Coronary artery (tissue), 2 donors: Measurements from ENCODE around the gene GZMB.

Experiments used
- DNase-seq: peaks from one replicate; pipeline ENCODE4 v3.0.0-alpha.2; 2017; ENCODE audit warnings: low spot score
- H3K27ac ChIP-seq, 2 donors: fragments of 200-600 bp; sonication (generic); one replicate each; pipeline ENCODE4 v1.5.1; 2016 to 2019
- H3K4me3 ChIP-seq: fragments of 200-600 bp; sonication (generic); 2 replicates; pipeline ENCODE4 v1.5.1; 2016; ENCODE audit warnings: mild to moderate bottlenecking, moderate library complexity
- CTCF ChIP-seq: fragments of 200-600 bp; sonication (generic); IDR thresholded peaks from one replicate; pipeline ENCODE4 v1.5.1; 2019; ENCODE audit warnings: antibody characterized with exemption

Gene GZMB

GRCh38 chr14:24609655-24610344 is 24.2 kb downstream of the GZMB start, which contains the start of gene GZMH:
Gene GZMH (minus strand): TSS chr14:24609685. CDS start chr14:24609613, 72 bp downstream.
- TF ChIP-seq CTCF, result no peak
- no peak within 1 kb of the TSS for H3K4me3 ChIP-seq
- no peak for DNase-seq
- no peak within 1 kb of the TSS for H3K27ac ChIP-seq

- Histone ChIP-seq H3K4me3 (no peak overlapping the region), H3K27ac (no peak overlapping the region)
- no peak for TF ChIP-seq CTCF
- no peak for DNase-seq
Observed at GRCh38 chr14:24607635-24608514, 26.1 kb downstream of the GZMB start.

- H3K27ac ChIP-seq, result no peak overlapping the region
- no peak for TF ChIP-seq CTCF
- H3K4me3 ChIP-seq, result no peak overlapping the region
- no peak for DNase-seq
Observed at GRCh38 chr14:24607081-24607480, 26.9 kb downstream of the GZMB start.

GRCh38 chr14:24606297-24606696 is 27.7 kb downstream of the GZMB start:
- Histone ChIP-seq H3K4me3 (no peak overlapping the region), H3K27ac (no peak overlapping the region)
- no peak for DNase-seq
- TF ChIP-seq CTCF, result no peak

DNA sequence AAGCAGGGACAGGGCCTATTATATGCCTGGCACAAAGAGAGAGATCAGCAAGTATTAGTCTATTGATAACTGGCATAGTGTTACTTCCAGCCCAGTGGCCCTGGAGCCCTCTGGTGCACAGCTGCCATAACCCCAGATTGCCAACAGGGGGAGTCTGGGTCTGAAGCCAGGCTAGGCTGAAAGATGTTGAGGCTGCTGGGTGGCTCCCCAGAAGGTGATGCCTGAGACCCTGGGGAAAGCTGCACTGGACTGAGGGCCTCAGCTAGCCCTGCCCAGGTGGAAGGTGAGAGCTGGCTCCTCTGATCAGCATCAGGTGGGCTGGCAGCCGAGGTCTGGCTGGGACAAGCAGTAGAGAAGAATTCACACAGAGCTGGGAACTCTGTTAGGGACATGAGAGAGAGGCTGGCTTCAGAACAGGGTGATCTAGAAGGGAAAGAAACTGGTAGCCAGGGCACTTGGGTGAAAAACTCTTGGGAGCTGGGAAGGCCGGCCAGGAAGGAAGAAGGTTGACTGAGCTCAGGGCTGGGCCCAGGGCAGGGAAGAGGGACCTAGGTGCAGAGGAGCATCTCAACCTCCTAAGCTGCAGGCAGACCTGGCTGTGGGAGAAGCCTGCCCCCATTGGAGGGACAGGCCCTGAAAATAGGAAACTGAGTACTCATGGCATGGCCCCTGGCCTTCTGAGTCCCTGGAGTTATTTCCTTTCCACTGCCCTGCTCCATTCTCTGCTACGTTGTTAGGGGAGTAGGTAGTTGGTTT is 28.4 kb downstream of the GZMB start:
- DNase-seq, result no peak
- no peak for TF ChIP-seq CTCF
- H3K4me3 ChIP-seq, result no peak overlapping the region
- H3K27ac ChIP-seq, result no peak overlapping the region

- Histone ChIP-seq H3K27ac (no peak overlapping the region), H3K4me3 (no peak overlapping the region)
- TF ChIP-seq CTCF, result no peak
- DNase-seq, result no peak
Observed at GRCh38 chr14:24597403-24597802, 36.6 kb downstream of the GZMB start.
